ENCODE measurements around the gene KRI1.
"Not testable (repeated sequence)": the region's sequence is repeated elsewhere in the genome, so short reads cannot be mapped to it uniquely, and the experiment has no call there.

KRI1 gene

DNA sequence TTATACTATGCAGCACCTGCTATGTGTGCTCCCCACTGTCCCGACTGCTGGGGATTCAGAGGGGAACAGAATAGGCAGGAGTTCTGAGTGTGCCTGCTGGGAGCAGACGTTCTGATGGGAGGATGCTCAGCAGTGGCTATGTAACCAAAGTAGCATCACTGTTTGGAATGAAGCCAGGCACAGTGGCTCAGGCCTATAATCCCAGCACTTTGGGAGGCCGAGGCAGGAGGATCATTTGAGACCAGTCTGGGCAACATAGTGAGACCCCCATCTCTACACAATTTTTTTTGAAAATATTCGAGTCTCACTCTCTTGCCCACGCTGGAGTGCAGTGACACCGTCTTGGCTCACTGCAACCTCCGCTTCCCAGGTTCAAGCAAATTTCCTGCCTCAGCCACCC lies 16.1 kb downstream of the KRI1 start:
- DNase-seq (ENCODE audit: low read depth): no peak

DNA sequence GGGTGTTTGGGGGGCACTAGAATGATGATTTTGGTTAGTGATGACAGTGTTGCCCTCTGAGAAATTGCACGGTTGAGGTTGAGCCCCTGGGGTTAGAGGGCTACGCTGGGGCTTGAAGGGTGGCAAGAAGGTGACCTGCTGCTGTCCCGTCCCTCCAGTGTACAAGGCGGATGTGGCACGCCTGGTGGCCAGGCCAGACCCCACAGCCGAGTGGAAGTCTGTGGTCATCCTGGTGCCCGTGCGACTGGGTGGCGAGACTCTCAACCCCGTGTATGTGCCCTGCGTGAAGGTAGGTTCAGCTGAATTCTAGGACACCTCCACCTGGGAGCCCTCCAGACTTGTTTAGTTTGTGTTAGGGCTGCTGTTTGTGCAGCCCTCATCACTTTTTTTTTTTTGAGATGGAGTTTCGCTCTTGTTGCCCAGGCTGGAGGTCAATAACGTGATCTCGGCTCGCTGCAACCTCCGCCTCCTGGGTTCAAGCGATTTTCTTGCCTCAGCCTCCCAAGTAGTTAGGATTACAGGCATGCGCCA lies 17.0 kb downstream of the KRI1 start:
- no peak for DNase-seq (ENCODE audit: low read depth)

DNA sequence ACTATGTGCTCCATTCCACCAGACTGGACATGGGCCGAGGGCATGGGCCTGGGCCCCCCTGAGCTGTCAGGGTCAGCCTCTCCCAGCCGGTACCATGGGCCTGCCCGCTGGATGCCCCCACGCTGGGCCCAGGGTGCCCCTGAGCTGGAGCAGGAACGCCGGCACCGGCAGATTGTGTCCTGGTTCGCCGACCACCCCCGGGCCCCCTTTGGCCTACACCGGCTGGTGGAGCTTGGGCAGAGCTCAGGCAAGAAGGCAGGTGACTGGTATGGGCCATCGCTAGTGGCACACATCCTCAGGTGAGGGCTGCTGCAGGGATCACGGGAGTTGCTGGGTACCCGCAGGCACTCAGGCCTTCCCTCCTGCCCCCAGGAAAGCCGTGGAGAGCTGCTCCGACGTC lies 19.0 kb downstream of the KRI1 start:
- no peak for DNase-seq (ENCODE audit: low read depth)

DNA sequence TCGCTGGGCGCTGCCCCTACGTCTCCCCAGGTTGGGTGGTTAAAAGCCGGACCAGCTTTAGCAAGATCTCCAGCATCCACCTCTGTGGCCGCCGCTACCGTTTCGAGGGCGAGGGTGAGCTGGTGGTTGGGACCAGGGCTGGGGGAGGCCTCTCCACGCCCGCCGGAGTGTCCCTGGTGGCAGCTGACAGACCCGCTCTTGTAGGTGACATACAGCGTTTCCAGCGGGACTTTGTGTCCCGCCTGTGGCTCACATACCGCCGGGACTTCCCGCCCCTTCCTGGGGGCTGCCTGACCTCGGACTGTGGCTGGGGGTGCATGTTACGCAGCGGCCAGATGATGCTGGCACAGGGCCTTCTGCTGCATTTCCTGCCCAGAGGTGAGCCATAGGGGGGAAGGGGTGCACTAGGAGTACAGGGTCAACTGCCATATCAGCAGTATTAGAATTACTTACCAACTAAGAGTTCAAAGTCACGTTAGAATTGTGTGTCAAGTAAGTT lies 21.0 kb downstream of the KRI1 start:
- no peak for DNase-seq (ENCODE audit: low read depth)

DNA sequence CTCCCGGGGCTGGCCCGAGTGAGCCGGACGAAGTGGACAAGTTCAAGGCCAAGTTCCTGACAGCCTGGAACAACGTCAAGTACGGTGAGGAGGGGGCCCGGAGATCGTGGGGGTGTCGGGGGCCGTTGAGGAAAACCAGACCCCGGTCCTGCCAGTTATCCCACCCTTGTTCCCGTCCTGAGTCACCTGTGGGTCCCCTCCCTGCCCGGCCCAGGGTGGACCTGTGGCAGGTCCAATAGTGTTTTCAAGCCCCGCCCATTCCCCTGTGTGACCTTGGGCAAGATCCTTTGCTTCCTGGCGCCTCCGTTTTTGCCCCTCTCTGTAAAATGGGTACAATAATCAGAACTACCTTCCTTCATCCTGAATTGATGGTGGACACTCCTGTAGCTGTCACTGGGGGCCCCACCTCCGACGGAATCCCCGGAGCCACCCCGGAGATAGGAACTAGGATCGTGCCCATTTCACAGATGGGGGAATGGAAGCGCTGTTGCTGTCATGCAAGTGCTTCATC lies 21.5 kb downstream of the KRI1 start:
- no peak for DNase-seq (ENCODE audit: low read depth)

DNA sequence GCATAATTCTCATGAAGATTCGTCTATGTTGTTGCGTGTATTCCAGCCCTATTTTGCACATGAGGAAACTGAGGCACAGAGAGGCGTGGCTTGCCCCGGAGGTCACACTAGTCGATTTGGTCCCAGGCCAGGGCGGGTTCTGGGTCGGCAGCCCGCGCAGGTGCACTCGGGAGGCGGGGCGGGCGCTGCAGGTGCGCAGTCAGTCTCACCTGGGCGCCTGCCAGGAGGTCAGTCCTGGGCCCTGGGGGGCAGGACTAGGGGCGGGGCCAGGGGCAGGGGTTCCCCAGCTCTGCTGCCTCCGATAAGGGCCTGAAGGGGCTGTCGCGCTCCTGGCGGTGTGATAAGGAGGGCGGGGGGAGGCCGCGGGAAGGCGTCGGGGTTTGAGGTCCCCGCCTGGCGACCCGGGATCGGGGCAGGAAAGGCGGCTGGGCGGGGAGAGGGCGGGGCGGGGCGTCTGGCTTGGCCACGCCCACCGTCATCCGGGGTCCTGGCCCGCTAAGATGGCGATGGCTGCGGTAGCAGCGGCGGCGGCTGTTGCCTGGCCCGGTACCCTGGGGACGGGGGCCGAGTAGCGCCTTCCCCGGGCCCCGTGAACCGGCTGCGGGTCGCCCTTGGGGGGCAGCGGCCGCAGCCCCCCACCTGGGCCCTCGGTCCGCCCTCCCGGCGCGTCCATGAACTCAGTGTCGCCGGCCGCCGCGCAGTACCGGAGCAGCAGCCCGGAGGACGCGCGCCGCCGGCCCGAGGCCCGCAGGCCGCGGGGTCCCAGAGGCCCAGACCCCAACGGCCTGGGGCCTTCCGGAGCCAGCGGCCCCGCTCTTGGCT lies 22.2 kb downstream of the KRI1 start, which contains the start of gene ATG4D:
ATG4D (plus strand) TSS at position 485 of the 822 bp plus-strand sequence; CDS start at position 672, 187 bp downstream.
- no peak for DNase-seq (ENCODE audit: low read depth)

DNA sequence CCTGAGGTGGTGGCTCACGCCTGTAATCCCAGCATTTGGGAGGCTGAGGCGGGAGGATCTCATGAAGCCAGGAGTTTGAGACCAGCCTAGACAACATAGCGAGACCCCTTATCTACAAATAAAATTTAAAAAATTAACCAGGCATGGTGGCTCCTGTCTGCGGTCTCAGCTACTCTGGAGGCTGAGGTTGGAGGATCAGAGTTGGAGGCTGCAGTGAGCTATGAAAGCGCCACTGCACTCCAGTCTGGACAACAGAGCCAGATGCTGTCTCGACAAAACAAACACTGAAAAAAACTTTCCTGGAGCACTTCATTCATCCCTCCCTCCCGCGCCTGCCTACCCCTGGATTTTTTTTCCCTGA lies 22.8 kb downstream of the KRI1 start:
- no peak for DNase-seq (ENCODE audit: low read depth)

DNA sequence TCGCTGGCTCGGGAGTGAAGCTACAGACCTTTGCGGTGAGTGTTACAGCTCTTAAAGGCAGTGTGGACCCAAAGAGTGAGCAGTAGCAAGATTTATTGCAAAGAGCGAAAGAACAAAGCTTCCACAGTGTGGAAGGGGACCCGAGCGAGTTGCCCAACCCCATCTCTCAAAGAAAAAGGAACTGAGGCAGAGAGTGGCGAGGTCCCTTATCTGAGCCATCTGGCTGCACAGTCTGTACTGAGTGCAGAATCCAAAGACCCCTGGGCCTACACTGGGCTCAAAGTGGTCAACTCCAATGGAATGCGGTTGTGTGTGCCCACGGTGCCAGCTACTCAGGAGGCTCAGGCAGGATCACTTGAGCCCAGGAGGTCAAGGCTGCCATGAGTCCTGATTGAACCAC lies 26.8 kb downstream of the KRI1 start:
- not testable (repeated sequence) for DNase-seq (ENCODE audit: low read depth)

DNA sequence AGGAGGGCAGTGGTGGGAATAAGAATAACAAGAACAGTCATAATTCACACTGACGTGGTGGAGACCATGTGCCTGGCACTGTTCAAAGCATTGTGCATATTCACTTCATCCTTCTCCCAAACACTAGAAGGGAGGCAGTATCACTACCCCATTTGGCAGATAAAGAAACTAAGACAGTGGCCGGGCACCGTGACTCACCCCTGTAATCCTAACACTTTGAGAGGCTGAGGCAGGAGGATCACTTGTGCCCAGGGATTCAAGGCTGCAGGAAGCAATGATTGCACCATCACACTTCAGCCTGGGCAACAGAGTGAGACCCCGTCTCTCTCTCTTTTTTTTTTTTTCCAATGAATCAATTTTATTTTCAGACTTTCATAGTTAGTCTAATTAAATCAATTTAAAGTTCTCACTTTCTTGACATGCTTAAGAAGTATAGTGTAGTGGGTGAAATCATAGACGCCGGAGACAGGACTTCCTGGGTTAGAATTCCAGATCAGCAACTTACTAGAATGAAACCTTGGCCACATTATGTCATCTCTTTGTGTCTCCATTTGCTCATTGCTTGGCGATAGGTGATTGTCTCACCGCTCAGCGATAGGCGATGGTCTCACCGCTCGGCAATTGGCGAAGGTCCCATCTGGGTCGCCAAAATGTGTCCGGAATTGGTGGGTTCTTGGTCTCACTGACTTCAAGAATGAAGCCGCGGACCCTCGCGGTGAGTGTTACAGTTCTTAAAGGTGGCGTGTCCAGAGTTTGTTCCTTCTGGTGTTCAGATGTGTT lies 27.4 kb downstream of the KRI1 start:
- DNase-seq (ENCODE audit: low read depth): no peak

DNA sequence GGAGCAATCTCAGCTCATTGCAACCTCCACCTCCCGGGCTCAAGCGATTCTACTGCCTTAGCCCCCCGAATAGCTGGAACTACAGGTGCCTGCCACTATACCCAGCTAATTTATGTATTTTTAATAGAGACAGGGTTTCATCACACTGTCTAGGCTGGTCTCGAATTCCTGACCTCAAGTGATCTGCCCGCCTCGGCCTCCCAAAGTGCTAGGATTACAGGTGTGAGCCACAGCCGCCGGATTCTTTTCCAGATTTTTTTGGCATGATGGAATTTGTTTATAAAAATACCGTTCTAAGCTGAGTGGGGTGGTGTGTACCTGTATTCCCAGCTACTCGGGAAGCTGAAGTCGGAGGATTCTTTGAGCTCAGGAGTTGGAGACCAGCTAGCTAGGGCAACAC lies 28.1 kb downstream of the KRI1 start:
- DNase-seq (ENCODE audit: low read depth): no peak

DNA sequence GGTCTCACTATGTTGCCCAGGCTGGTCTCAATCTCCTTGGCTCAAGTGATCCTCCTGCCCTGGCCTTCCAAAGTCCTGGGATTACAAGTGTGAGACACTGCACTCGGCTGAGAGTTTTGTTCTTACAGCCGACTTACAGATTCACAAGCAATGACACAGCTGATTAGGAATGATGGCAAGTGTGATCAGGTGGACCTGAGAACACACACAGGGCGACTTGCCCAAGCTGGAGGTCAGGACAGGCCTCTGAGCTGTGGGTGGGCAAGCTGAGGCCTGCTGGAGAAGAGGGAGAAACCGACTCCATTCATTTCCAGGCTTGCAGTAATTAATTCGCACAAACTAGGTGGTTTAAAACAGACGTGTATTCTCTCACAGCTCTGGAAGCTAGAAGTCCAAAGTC lies 30.2 kb downstream of the KRI1 start:
- DNase-seq (ENCODE audit: low read depth): no peak

DNA sequence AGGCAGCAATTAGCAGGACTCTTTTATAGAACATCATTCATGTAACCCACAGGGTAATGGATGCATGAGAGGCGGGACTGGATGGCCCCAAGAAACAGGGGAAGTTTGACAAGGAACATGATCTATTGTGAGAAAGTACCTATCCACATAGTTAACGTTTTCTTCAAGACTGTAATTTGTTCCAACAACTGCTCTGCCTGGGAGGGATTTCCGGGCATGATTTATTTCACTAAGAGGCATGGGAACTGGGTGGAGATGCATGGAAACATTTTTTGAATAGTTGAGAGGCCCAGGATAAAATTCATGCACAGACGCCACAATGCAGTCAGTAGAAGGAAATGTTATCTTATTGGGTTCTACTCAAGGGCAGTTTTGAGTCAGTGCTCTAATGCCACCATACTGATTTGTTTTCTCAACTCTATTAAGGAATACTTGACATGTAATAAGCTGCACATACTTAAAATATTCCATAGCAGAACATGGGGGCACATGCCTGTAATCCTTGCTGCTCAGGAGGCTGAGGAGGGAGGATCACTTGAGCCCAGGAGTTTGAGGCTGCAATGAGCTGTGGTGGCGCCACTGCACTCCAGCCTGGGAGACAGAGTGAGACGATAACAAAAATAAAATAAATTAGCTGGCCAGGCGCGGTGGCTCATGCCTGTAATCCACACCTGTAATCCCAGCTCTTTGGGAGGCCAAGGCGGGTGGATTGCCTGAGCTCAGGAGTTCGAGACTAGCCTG lies 32.0 kb downstream of the KRI1 start:
- no peak for DNase-seq (ENCODE audit: low read depth)

DNA sequence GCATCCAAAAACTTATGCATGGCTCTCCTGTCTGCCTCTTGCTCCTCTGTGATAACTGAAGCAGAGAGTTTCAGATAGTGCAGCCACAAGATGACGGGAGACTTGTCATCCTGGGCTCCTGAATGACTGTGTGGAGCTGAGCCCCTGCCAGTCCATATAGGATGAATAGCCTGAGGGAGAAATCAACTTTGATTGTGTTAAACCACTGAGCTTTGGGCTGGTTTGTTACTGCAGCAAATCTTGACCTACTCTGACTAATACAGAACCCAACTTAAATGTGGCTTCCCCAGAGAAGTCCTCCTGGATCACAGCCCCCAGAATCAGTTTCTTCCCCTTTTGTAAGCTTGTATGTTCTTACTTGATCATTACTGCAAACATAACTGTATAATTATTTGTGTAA lies 33.4 kb downstream of the KRI1 start:
- DNase-seq (ENCODE audit: low read depth): no peak

DNA sequence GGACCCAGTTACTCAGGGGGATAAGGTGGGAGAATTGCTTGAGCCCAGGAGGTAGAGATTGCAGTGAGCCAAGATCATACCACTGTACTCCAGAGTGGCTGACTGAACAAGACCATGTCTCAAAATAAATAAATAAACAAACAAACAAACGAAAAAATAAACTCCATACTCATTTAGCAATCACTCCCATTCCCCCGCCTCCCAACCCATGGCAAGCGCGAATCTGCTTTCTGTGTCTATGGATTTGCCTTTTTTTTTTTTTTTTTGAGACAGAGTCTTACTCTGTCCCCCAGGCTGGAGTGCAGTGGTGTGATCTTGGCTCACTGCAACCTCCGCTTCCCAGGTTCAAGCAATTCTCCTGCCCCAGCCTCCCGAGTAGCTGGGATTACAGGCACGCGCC lies 38.9 kb downstream of the KRI1 start:
- not testable (repeated sequence) for DNase-seq (ENCODE audit: low read depth)

DNA sequence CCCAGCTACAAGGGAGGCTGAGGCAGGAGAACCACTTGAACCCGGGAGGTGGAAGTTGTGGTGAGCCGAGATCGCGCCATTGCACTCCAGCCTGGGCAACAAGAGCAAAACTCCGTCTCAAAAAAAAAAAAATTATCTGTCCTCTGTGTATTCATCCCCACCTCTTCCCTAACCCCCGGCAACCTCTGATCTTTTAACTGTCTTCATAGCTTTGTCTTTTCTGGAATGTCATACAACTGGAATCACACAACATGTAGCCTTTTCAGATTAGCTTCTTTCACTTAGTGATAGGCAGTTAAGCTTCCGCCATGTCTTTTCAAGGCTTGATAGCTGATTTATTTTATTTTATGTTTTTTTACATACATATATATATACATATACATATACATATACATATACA lies 40.2 kb downstream of the KRI1 start:
- DNase-seq (ENCODE audit: low read depth): no peak

DNA sequence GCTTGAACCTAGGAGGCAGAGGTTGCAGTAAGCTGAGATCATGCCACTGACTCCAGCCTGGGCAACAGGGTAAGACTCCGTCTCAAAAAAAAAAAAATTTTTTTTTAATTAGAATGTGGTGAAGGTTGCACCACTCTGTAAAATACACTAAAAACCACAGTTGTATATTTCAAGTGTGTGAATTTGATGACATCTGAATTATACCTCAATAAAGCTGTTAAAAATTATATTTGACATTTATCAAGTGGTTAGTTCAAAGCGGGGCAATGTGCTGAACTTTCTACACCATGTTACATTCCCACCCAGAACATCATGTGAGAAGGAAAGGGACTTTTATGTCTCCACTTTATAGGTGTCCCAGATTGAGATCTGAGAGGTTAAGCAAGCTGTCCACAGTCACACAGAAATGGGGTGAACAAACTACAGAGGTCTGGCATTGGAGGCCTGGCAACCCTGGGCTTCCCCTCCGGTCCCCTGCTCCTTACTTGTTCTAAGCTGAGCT lies 42.6 kb downstream of the KRI1 start:
- no peak for DNase-seq (ENCODE audit: low read depth)

DNA sequence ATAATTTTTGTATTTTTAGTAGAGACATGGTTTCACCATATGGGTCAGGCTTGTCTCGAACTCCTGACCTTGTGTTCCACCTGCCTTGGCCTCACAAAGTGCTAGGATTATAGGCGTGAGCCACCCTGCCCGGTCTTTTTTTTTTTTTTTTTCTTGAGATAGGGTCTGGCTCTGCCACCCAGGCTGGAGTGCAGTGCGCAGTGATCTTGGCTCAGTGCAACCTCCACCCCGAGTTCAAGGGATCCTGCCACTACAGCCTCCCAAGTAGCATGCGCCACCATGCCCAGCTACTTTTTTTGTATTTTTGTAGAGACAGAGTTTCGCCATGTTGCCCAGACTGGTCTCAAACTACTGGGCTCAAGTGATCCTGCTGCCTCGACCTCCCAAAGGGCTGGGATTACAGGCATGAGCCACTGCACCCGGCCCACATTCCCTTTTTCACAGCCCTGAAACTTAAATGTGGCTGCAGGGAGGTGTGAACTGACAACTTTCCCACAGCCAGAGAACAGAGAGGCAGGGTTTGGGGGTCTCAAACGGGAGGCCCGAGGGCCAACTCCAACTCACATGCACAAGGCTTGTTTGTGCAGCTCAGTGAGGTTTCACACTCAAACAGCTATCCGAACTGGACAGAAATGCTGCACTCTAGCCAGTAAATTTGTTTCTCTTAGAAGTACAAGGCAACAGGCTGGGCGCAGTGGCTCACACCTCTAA lies 44.2 kb downstream of the KRI1 start:
- no peak for DNase-seq (ENCODE audit: low read depth)

DNA sequence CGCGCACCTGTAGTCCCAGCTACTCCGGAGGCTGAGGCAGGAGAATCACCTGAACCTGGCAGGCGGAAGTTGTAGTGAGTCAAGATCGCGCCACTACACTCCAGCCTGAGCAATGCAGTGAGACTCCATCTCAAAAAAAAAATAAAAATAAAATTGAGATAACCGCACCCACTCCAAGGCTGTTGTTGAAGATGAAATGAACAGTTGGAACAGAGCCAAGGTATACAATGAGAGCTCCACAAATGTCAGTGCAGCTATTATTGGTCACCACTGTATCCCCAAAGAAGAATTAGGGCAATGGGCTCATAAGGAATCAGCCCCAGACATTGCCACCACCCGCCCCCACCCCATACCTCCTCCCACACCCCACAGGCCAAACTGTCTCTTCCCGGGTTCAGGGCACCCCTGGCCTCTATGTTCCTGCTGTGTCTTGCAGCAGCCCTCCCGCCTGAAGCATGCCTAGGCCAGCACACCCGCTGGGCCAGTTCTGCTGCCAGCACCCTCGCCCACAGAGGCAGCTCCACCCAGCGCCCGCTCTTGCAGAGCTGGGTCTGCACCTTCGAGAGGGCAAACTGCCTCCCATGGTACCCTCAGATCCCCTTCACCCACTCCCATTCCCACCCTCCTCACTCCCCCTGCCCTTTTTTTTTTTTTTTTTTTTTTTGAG lies 45.0 kb downstream of the KRI1 start:
- no peak for DNase-seq (ENCODE audit: low read depth)

DNA sequence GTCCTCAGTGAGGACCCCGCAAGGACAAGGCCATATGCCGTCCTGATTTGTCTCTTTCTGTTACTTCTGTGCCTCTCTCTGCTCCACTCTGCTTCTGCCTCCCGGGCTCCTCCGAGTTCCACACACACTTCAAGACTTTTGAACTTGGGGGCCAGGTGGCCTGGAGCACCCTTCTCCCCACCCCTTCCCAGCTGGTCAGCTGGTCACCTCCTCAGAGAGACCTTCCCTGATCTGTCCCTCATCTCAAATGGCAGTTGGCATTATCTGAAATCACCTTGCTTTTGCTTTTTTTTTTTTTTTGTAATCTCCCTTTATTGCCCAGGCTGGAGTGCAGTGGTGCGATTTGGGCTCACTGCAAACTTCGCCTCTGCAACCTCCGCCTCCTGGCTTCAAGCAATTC lies 46.4 kb downstream of the KRI1 start:
- no peak for DNase-seq (ENCODE audit: low read depth)

DNA sequence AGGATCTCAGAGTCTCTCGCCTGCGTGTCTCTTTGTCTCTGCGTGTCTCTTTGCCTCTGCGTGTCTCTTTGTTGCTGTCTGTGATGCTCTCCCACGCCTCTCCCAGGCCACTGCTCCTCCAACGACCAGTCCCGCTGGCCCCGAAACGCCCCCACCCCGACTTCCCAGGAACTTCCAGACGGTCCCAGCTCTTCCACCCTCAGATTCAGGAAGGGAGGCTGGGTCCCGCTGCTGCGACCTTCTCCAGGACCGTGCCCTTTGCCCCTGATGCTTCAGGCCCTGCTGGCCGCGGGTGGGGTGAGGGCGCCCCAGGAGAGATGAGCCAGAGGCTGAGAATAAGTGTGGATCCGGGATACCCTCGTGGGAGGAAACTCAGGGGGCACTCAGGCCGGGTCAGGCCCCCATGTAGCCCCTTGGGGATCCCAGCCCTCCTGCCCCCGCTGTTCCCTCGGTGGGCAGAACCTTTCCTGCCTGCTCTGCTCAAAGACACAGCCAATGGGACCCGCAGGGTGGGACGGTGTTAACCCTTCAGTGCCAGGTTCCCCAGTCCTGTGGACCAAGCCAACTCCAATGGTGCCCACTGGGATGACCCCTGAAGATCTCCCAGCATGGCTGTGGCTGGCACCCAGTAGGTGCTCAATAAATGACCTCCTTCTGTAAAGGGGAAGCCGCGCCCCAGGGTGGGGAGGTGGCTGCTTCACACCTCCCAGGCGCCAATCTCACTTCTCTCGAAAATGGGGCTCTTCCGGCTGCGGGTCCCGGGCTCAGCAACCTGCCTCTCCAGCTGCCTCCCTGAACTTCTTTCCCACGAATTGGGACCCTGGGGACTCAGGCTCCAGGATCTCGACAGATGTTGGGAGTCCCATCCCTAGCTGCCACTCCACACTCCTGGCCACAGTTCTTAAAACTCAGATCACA lies 47.1 kb downstream of the KRI1 start:
- DNase-seq (ENCODE audit: low read depth): no peak

Measured in HS-5 (cell line).